Fibroblast of skin of right quadriceps (primary cell): ENCODE measurements around the gene STARD3.
A peak's percentile ranks its signal among the peaks of the same experiment; 100 is the strongest.
"Not testable (repeated sequence)": the region's sequence is repeated elsewhere in the genome, so short reads cannot be mapped to it uniquely, and the experiment has no call there.

Source experiments
- DNase-seq: peaks from one replicate; pipeline ENCODE4 v3.0.0-alpha.2; 2013

STARD3 gene

GRCh38 chr17:39636927-39637736 lies at the start of gene STARD3:
TSS of gene STARD3 (plus strand) at chr17:39637144. CDS start at chr17:39653532, 16,388 bp downstream.
- peak; percentile 81 for DNase-seq

- DNase-seq, result not testable (repeated sequence)
Observed at GRCh38 chr17:39590180-39590579, 46.8 kb upstream of the STARD3 start.

- peak; percentile 42 for DNase-seq
Observed at GRCh38 chr17:39591958-39592954, 44.7 kb upstream of the STARD3 start.

- DNase-seq, result no peak
Observed at GRCh38 chr17:39593371-39593770, 43.6 kb upstream of the STARD3 start.

GRCh38 chr17:39595294-39595693 lies 41.6 kb upstream of the STARD3 start:
- DNase-seq, result no peak

- no peak for DNase-seq
Observed at GRCh38 chr17:39595928-39596510, 40.9 kb upstream of the STARD3 start.

- DNase-seq, result no peak
Observed at GRCh38 chr17:39596543-39597267, 40.2 kb upstream of the STARD3 start.

GRCh38 chr17:39597372-39598046 lies 39.4 kb upstream of the STARD3 start:
- DNase-seq, result no peak

GRCh38 chr17:39598047-39598481 lies 38.9 kb upstream of the STARD3 start:
- DNase-seq, result no peak

GRCh38 chr17:39598630-39599003 lies 38.3 kb upstream of the STARD3 start:
- no peak for DNase-seq

- no peak for DNase-seq
Observed at GRCh38 chr17:39599004-39599664, 37.8 kb upstream of the STARD3 start.

GRCh38 chr17:39599665-39600231 lies 37.2 kb upstream of the STARD3 start:
- no peak for DNase-seq

- no peak for DNase-seq
Observed at GRCh38 chr17:39600288-39600996, 36.5 kb upstream of the STARD3 start.

- DNase-seq, result no peak
Observed at GRCh38 chr17:39600997-39601597, 35.8 kb upstream of the STARD3 start.

GRCh38 chr17:39601758-39602532 lies 35.0 kb upstream of the STARD3 start:
- DNase-seq, result no peak

- no peak for DNase-seq
Observed at GRCh38 chr17:39602533-39603303, 34.2 kb upstream of the STARD3 start.

- DNase-seq, result no peak
Observed at GRCh38 chr17:39603304-39604016, 33.5 kb upstream of the STARD3 start.
